Measurements from ENCODE around the gene RCOR1. TPM values are rescaled to one million over a fixed set of nuclear protein-coding genes. Genes with fewer than 3 reads are reported as not detected.

Gene RCOR1
- total and polyA plus RNA-seq, 2 of the 8 experiments (the other 6 are each of a cell fraction or from before 2014, with no cell fraction given), result 12.3 to 26.3 TPM

DNA sequence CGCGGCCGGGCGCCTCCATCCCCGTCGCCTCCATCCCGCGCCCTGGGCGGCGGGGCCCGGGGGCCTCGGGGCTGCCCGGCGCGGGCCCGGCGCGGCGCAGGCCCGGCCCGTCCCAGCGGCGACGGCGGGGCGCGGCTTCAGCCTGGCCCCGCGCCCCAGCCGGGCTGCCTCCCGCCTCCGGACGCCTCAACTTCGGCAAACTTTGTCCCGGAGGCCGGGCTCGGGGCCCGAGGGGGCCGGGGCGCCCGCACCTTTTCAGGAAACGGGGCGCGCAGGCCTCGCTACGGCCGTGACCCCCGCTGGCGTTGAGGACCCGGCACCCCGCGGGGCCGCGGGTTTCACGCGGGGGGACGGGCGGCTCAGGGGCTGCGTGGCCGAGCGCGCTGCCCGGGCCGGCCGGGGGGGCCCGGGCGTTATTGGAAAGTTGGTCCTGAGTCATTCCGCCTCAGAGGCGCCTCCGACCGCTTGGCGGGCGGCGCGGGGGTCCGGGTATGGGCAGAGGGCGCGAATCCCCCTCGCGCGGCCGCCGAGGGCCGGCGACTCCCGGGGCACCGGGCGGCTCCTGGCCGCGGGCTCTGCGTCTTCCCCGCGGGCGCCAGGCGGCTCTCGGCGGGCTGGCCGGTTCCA lies 185.4 kb downstream of the RCOR1 start:
- H4K20me1 ChIP-seq (replicated peaks in 1 of 2; ENCODE audit: control insufficient read depth in 1 of 2, insufficient read depth in 2 of 2, low read length in 2 of 2), result peaks cover 0 to 1% of the 10 kb centered on the region in 2 experiments
- H2BK20ac ChIP-seq (ENCODE audit: low read length), result no peak overlapping the region
- DNase-seq (ENCODE audit: low read depth in 1 of 2, low spot score in 2 of 2) (no peak), FAIRE-seq (no peak)
- no peaks in the 10 kb centered on the region for H3K9me3 ChIP-seq (ENCODE audit: insufficient read depth in 2 of 2, low read depth in 1 of 2, low read length in 1 of 2)
- H4K8ac ChIP-seq (ENCODE audit: extremely low read depth, insufficient read depth, low read length), result peak overlapping the region; percentile 69
- no peak overlapping the region for H3K18ac ChIP-seq (ENCODE audit: extremely low read depth, low read length)
- no peaks in the 10 kb centered on the region; a peak in 1 of 8 replicates for H3K36me3 ChIP-seq (ENCODE audit: control insufficient read depth in 2 of 4, insufficient read depth in 4 of 4, low read length in 3 of 4)
- no peak overlapping the region for H3K56ac ChIP-seq (replicated peaks; ENCODE audit: insufficient read length, low read depth, low read length)
- H4K5ac ChIP-seq (ENCODE audit: insufficient read length, low read depth, low read length), result no peak overlapping the region
- 0 out of 2 replicates have a peak overlapping the region, but pooled peaks have one; percentile 48 for H2AFZ ChIP-seq (ENCODE audit: low read length)
- peaks cover 0 to 10% (median 8%) of the 10 kb centered on the region in 4 experiments; a peak in 5 of 7 replicates for H3K27me3 ChIP-seq (replicated peaks in 1 of 4; ENCODE audit: control insufficient read depth in 3 of 4, extremely low read depth in 1 of 4, insufficient read depth in 3 of 4, low read length in 3 of 4)
- peak overlapping the region; percentile 39 to 88 (median 58) for H3K4me3 ChIP-seq (ENCODE audit: extremely low read depth in 1 of 4, insufficient read depth in 2 of 4, low read depth in 3 of 4, low read length in 4 of 4)
- no peak overlapping the region for H2BK15ac ChIP-seq (ENCODE audit: low read length)
- peaks cover 7% of the 10 kb centered on the region; the same call in 1 of the 2 replicates for H3K23me2 ChIP-seq (ENCODE audit: low read depth, low read length)
- H4K91ac ChIP-seq (replicated peaks; ENCODE audit: insufficient read length, low read length), result no peak overlapping the region
- H3K79me2 ChIP-seq (ENCODE audit: control insufficient read depth in 1 of 2, insufficient read depth in 2 of 2, low read length in 2 of 2), result peaks cover 0 to 27% of the 10 kb centered on the region in 2 experiments; a peak in 2 of 4 replicates
- TF ChIP-seq TAF1 (IDR thresholded peaks at IDR 0.05; ENCODE audit: low read depth, low read length), result 0 out of 2 replicates have a peak, but pooled peaks have one; percentile 15
- peak; percentile 24 for TF ChIP-seq EZH2 (IDR thresholded peaks at IDR 0.05; ENCODE audit: low read depth, low read length, severe bottlenecking)
- TF ChIP-seq CEBPB (IDR thresholded peaks at IDR 0.05; ENCODE audit: low read depth, low read length), result no peak
- 0 out of 2 replicates have a peak, but pooled peaks have one; percentile 5 for TF ChIP-seq RBBP5 (IDR thresholded peaks at IDR 0.05; ENCODE audit: borderline replicate concordance, low read depth, low read length)
- TF ChIP-seq PHF8 (conservative IDR thresholded peaks at IDR 0.05; ENCODE audit: low read depth, low read length), result peak; percentile 35; the same call in 1 of the 2 replicates
- TF ChIP-seq SIX5 (IDR thresholded peaks at IDR 0.05; ENCODE audit: low read depth, low read length), result no peak
- peak in 1 of 2 experiments; percentile 16; a peak in 1 of 4 replicates for TF ChIP-seq HDAC2 (IDR thresholded peaks at IDR 0.05; ENCODE audit: borderline replicate concordance in 1 of 2, low read depth in 2 of 2, low read length in 2 of 2)
- peak; percentile 82 for TF ChIP-seq KDM4A (IDR thresholded peaks at IDR 0.05; ENCODE audit: low read depth, low read length, severe bottlenecking)
- no peak overlapping the region for H2AK5ac ChIP-seq (ENCODE audit: low read depth, low read length)
- H3K14ac ChIP-seq (ENCODE audit: insufficient read length), result no peak overlapping the region
- WGBS, 2 experiments (ENCODE audit: extremely low coverage in 1 of 2, insufficient coverage in 1 of 2, insufficient read length in 1 of 2, insufficient replicate concordance in 2 of 2, low coverage in 1 of 2, low lambda C conversion rate in 2 of 2, missing lambda C conversion rate in 1 of 2), result 0% methylated on average over 24 of the region's 98 CpGs; no CpG with 5 or more reads in 1 of the 2 experiments
- H3K79me1 ChIP-seq (ENCODE audit: low read depth, low read length), result no peaks in the 10 kb centered on the region
- no peak overlapping the region for H2BK12ac ChIP-seq (ENCODE audit: low read depth, low read length)
- H3K9ac ChIP-seq (replicated peaks in 1 of 4; ENCODE audit: extremely low read depth in 1 of 4, low read depth in 3 of 4, low read length in 3 of 4), result peak overlapping the region in 2 of 4 experiments; percentile 40 to 83; a peak in 2 of 7 replicates
- H3K4me2 ChIP-seq (ENCODE audit: insufficient read depth in 1 of 2, low read depth in 2 of 2, low read length in 2 of 2), result peak overlapping the region; percentile 86 to 87
- no peak overlapping the region for H3K4ac ChIP-seq (replicated peaks; ENCODE audit: insufficient read length, low read depth, low read length)
- no peak overlapping the region for H3K27ac ChIP-seq (ENCODE audit: low read depth, low read length)
- H2BK5ac ChIP-seq (ENCODE audit: low read depth, low read length), result no peak overlapping the region
- ChIA-PET CTCF (ENCODE audit: partially characterized antibody) (interaction anchor here (0.6 kb wide), 1 partner anchor 84 kb away, joined by 4 read pairs; no protein-coding TSS in a partner anchor), POLR2A (ENCODE audit: partially characterized antibody) (no interaction called here)
- no peak overlapping the region for H2BK120ac ChIP-seq (replicated peaks; ENCODE audit: low read depth, low read length)
- no peak overlapping the region for H3K23ac ChIP-seq (ENCODE audit: insufficient read length)
- H3K4me1 ChIP-seq (replicated peaks in 1 of 4; ENCODE audit: control insufficient read depth in 3 of 4, insufficient read depth in 4 of 4, low read length in 3 of 4), result peaks cover 3 to 13% (median 8%) of the 10 kb centered on the region in 4 experiments
